ENCODE measurements around the gene MYO5B.

DNA sequence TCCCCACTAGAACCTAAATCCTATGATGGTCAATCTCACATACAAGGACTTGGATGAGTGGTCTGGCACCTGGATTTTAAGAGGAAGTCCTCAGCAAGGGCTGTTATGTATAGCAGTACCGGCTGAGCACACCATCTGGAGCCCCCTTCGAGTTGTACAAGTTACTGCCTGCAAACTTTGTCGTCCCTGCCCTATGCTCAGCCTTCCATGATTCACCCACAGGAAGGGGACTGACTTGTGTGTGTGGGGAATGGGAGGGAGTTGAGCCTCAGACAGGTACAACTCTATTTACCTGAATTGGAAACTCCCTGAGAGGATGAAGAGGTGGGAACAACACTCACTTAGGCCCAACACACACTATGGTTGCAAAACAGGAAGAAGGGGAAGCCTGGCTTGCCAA is 186.6 kb downstream of the MYO5B start:
- TF ChIP-seq SP1 (IDR thresholded peaks at IDR 0.05; ENCODE audit: low read depth) (no peak), ZNF274 (IDR thresholded peaks at IDR 0.05; ENCODE audit: low read depth, low read length) (no peak), SIN3A (IDR thresholded peaks at IDR 0.05; ENCODE audit: low read depth) (no peak), CEBPB (IDR thresholded peaks at IDR 0.05; ENCODE audit: low read depth) (no peak), ELF1 (IDR thresholded peaks at IDR 0.05; ENCODE audit: borderline replicate concordance, low read depth) (no peak), POLR2A (IDR thresholded peaks at IDR 0.05; ENCODE audit: borderline replicate concordance, extremely low read depth, insufficient read depth, insufficient read length) (no peak)
- TF ChIP-seq, protein P1, sequence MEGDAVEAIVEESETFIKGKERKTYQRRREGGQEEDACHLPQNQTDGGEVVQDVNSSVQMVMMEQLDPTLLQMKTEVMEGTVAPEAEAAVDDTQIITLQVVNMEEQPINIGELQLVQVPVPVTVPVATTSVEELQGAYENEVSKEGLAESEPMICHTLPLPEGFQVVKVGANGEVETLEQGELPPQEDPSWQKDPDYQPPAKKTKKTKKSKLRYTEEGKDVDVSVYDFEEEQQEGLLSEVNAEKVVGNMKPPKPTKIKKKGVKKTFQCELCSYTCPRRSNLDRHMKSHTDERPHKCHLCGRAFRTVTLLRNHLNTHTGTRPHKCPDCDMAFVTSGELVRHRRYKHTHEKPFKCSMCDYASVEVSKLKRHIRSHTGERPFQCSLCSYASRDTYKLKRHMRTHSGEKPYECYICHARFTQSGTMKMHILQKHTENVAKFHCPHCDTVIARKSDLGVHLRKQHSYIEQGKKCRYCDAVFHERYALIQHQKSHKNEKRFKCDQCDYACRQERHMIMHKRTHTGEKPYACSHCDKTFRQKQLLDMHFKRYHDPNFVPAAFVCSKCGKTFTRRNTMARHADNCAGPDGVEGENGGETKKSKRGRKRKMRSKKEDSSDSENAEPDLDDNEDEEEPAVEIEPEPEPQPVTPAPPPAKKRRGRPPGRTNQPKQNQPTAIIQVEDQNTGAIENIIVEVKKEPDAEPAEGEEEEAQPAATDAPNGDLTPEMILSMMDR (IDR thresholded peaks at IDR 0.05 in 2 of 3, conservative IDR thresholded peaks at IDR 0.05 in 1 of 3; ENCODE audit: borderline replicate concordance in 1 of 3, insufficient read depth in 1 of 3, low read depth in 2 of 3, low read length in 2 of 3) = no peak
- TF ChIP-seq, protein P2, sequence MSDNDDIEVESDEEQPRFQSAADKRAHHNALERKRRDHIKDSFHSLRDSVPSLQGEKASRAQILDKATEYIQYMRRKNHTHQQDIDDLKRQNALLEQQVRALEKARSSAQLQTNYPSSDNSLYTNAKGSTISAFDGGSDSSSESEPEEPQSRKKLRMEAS (IDR thresholded peaks at IDR 0.05) = no peak
